Adrenal gland (tissue), 5 donors: ENCODE measurements around the gene PDE2A.

Experiments
- CTCF ChIP-seq, 6 experiments: fragments of 450-650 bp in 4 of 6; fragments of 200-600 bp in 2 of 6; sonication (generic) in 1 of 6; IDR thresholded peaks; 1 replicate in 5 of 6; 2 replicates in 1 of 6; pipeline versions ENCODE4 v1.5.1 to v1.8.0; 2016 to 2021; ENCODE audit warnings: antibody characterized with exemption in 6 of 6, mild to moderate bottlenecking in 2 of 6, moderate library complexity in 1 of 6
- POLR2A ChIP-seq, 2 donors: fragments of 450-650 bp; IDR thresholded peaks; one replicate each; pipeline ENCODE4 v1.6.1; 2017; ENCODE audit warnings: antibody characterized with exemption in 2 of 2, mild to moderate bottlenecking in 2 of 2, moderate library complexity in 1 of 2
- donor health status: DM: no; HTN: no; CAD: no.

GRCh38 chr11:72609476-72609875 lies 64.7 kb downstream of the PDE2A start:
- TF ChIP-seq CTCF (IDR thresholded peaks at IDR 0.05): no peak
- TF ChIP-seq POLR2A (IDR thresholded peaks at IDR 0.05): no peak
